Measurements from ENCODE around the gene RYR2.

DNA sequence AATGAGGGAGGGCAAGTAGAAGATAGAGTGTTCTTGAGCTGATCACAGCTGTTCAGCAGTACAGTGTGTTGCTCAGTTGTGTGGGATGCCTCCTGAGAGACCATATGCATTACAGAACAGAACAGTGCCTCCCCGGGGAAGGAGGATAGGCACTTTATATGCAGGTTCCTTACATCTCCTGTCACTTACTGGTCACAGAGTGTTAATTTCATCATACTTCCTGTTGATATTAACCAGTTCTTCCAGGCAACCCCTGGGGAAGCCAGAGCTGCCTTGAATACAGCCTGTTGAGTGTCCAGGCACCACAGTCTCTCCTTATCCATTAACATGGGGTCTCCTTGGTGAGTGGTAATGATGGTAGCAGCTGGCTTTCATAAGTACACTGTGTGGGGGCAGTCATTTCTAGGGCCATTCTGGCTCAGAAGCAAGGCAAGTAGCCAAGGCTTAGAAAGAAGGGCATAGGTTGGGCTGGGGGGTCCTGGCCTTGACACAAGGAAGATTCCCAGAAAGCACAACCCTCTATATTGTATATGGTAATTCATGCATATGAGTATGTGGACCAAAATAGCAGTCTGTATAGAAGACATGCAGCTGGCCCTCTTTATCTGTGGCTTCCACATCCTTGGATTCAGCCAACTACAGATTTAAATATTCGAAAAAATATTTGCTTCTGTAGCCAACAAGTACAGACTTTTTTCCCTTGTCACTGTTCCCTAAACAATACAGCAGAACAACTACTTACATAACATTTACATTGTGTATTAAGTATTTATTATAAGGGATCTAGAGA lies 706.4 kb downstream of the RYR2 start:
- TF ChIP-seq, protein P1, sequence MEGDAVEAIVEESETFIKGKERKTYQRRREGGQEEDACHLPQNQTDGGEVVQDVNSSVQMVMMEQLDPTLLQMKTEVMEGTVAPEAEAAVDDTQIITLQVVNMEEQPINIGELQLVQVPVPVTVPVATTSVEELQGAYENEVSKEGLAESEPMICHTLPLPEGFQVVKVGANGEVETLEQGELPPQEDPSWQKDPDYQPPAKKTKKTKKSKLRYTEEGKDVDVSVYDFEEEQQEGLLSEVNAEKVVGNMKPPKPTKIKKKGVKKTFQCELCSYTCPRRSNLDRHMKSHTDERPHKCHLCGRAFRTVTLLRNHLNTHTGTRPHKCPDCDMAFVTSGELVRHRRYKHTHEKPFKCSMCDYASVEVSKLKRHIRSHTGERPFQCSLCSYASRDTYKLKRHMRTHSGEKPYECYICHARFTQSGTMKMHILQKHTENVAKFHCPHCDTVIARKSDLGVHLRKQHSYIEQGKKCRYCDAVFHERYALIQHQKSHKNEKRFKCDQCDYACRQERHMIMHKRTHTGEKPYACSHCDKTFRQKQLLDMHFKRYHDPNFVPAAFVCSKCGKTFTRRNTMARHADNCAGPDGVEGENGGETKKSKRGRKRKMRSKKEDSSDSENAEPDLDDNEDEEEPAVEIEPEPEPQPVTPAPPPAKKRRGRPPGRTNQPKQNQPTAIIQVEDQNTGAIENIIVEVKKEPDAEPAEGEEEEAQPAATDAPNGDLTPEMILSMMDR (IDR thresholded peaks at IDR 0.05), result no peak
- TF ChIP-seq POLR2A (IDR thresholded peaks at IDR 0.05), result no peak
